Suprapubic skin (tissue), 3 donors: Measurements from ENCODE around the gene KIAA0825.

Source experiments
- POLR2A ChIP-seq, 2 donors: fragments of 450-650 bp; IDR thresholded peaks; one replicate each; pipeline ENCODE4 v1.6.1; 2017; ENCODE audit warnings: antibody characterized with exemption in 2 of 2, mild to moderate bottlenecking in 2 of 2, moderate library complexity in 2 of 2
- TF ChIP-seq, protein P1 (sequence below), 2 donors: fragments of 200-600 bp in 1 of 2; fragments of 450-650 bp in 1 of 2; sonication (generic) in 1 of 2; IDR thresholded peaks; one replicate each; pipeline ENCODE4 v1.5.1; 2016 to 2019; ENCODE audit warnings: antibody characterized with exemption in 2 of 2, mild to moderate bottlenecking in 1 of 2, moderate library complexity in 1 of 2

DNA sequence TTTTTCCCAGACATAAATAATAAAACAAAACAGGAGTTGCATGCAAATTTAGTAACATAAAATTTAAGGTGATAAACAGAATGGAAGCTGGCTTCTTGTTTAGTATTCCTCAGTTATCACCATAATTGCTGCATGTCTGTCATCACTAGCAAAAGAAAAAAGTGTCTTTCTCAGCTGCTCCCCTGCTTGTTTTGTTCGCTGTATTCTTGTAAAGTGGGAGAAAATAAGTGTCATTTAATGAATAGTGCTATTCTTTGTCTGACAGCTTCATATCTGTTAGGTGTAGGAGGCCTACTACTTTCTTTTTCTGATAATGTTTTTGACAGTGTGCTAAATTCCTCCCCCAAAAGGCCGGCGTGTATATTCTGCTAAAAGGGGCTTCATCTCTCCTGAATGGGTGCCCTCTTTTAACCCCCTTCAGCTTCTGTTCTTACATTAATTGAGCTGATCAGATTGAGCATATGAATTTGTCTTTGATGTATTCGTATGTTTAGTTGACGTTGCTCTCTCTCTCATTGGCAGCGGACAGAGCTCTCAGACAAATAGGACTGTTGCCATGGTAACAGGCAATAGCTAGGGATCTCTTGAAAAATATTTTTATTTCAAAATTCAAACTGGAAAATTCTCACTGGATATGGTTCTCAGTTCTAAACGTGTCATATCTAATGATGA lies 303.8 kb downstream of the KIAA0825 start:
- TF ChIP-seq, protein P1, sequence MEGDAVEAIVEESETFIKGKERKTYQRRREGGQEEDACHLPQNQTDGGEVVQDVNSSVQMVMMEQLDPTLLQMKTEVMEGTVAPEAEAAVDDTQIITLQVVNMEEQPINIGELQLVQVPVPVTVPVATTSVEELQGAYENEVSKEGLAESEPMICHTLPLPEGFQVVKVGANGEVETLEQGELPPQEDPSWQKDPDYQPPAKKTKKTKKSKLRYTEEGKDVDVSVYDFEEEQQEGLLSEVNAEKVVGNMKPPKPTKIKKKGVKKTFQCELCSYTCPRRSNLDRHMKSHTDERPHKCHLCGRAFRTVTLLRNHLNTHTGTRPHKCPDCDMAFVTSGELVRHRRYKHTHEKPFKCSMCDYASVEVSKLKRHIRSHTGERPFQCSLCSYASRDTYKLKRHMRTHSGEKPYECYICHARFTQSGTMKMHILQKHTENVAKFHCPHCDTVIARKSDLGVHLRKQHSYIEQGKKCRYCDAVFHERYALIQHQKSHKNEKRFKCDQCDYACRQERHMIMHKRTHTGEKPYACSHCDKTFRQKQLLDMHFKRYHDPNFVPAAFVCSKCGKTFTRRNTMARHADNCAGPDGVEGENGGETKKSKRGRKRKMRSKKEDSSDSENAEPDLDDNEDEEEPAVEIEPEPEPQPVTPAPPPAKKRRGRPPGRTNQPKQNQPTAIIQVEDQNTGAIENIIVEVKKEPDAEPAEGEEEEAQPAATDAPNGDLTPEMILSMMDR (IDR thresholded peaks at IDR 0.05) = no peak
- TF ChIP-seq POLR2A (IDR thresholded peaks at IDR 0.05) = no peak
